PC-9 (cell line): ENCODE data around the gene LIN9. TPM values are rescaled to one million over a fixed set of nuclear protein-coding genes. Genes with fewer than 3 reads are reported as not detected.

Experiments
- BruUV-seq: library from RNA; stranded (reverse); fragments of 400-500 nt; replicated peaks from 2 replicates; lab custom pipeline; 2021; lab: Mats Ljungman, UMichigan
- CTCF ChIA-PET: fragments of 300-600 bp; sonication (Branson Sonifier 250); formaldehyde crosslinking; loops from one replicate; lab custom pipeline; 2022; ENCODE audit warnings: antibody characterized with exemption; lab: Charles Lee
- POLR2A ChIA-PET: fragments of 300-600 bp; sonication (Branson Sonifier 250); formaldehyde crosslinking; loops from one replicate; lab custom pipeline; 2022; ENCODE audit warnings: antibody characterized with exemption; ENCODE audit not compliant: unreplicated experiment; lab: Charles Lee
- DNase-seq, 2 experiments: peaks; one replicate each; pipeline versions ENCODE4 v3.0.0 to v3.0.0-alpha.2; 2015 to 2022; ENCODE audit warnings: mixed read lengths in 1 of 2
- H2AFZ ChIP-seq: fragments of 200-600 bp; sonication (generic); 2 replicates; pipeline ENCODE4 v1.8.1; 2017; ENCODE audit warnings: antibody characterized with exemption
- H3F3A ChIP-seq: fragments of 200-600 bp; sonication (generic); 2 replicates; pipeline ENCODE4 v1.8.1; 2017; ENCODE audit warnings: antibody characterized with exemption, mild to moderate bottlenecking, low read depth; ENCODE audit not compliant: insufficient read depth
- H3K27ac ChIP-seq: fragments of 200-600 bp; sonication (generic); 2 replicates; pipeline ENCODE4 v1.6.1; 2016; ENCODE audit warnings: mixed run types
- H3K27me3 ChIP-seq: fragments of 200-600 bp; sonication (generic); 2 replicates; pipeline ENCODE4 v1.6.1; 2016; ENCODE audit warnings: low read depth, mixed run types; ENCODE audit not compliant: insufficient read depth
- H3K36me3 ChIP-seq: fragments of 200-600 bp; sonication (generic); 2 replicates; pipeline ENCODE4 v1.6.1; 2016; ENCODE audit warnings: low read depth, mixed run types
- H3K4me1 ChIP-seq: fragments of 200-600 bp; sonication (generic); replicated peaks from 2 replicates; pipeline ENCODE4 v1.6.1; 2016; ENCODE audit warnings: mixed run types; ENCODE audit not compliant: insufficient read depth
- H3K4me2 ChIP-seq: fragments of 200-600 bp; sonication (generic); 2 replicates; pipeline ENCODE4 v1.6.1; 2017; ENCODE audit warnings: mixed run types
- H3K4me3 ChIP-seq: fragments of 200-600 bp; sonication (generic); 2 replicates; pipeline ENCODE4 v1.6.1; 2016; ENCODE audit warnings: mixed run types
- H3K79me2 ChIP-seq: fragments of 200-600 bp; sonication (generic); 2 replicates; pipeline ENCODE4 v1.6.1; 2017; ENCODE audit warnings: low read depth, mixed run types
- H3K9me2 ChIP-seq: fragments of 200-600 bp; sonication (generic); 2 replicates; pipeline ENCODE4 v1.8.1; 2017; ENCODE audit warnings: mild to moderate bottlenecking; ENCODE audit not compliant: insufficient read depth
- H3K9me3 ChIP-seq: fragments of 200-600 bp; sonication (generic); 2 replicates; pipeline ENCODE4 v1.8.1; 2016; ENCODE audit warnings: low read depth; ENCODE audit not compliant: insufficient read depth
- H4K20me1 ChIP-seq: fragments of 200-600 bp; sonication (generic); 2 replicates; pipeline ENCODE4 v1.8.1; 2017; ENCODE audit not compliant: insufficient read depth
- CTCF ChIP-seq: fragments of 200-600 bp; sonication (generic); conservative IDR thresholded peaks from 2 replicates; pipeline ENCODE4 v1.6.1; 2017; ENCODE audit warnings: mixed run types, antibody characterized with exemption, mild to moderate bottlenecking, moderate library complexity
- EZH2 ChIP-seq: fragments of 200-600 bp; sonication (generic); IDR thresholded peaks from 2 replicates; pipeline ENCODE4 v1.8.0; 2017; ENCODE audit warnings: antibody characterized with exemption, low read depth
- intact Hi-C: fragments of 100-400 bp; cut with micrococcal nuclease; formaldehyde crosslinking; loops from one replicate; pipeline ENCODE4 v1.10.0; 2022; ENCODE audit not compliant: unreplicated experiment
- total RNA-seq: library from RNA; stranded (reverse); gene quantifications from 2 replicates; pipeline ENCODE4 v1.2.3, GENCODE V29; 2021

The LIN9 gene
- total RNA-seq, 1 experiment from 2014 or later = 12.1 TPM

GRCh38 chr1:226222686-226223085, 86.3 kb downstream of the LIN9 start:
- Histone ChIP-seq H3F3A (peaks cover 5% of the 10 kb centered on the region; the same call in 1 of the 2 replicates), H3K27me3 (no peaks in the 10 kb centered on the region), H3K4me3 (no peak overlapping the region), H3K9me2 (no peaks in the 10 kb centered on the region), H3K9me3 (no peaks in the 10 kb centered on the region), H3K79me2 (no peaks in the 10 kb centered on the region), H3K4me1 (no peaks in the 10 kb centered on the region), H4K20me1 (no peaks in the 10 kb centered on the region), H2AFZ (no peak overlapping the region), H3K36me3 (no peaks in the 10 kb centered on the region), H3K27ac (no peak overlapping the region), H3K4me2 (no peak overlapping the region)
- ChIA-PET POLR2A (no interaction called here), CTCF (interaction anchor here (0.7 kb wide), 1 partner anchor 123 kb away, joined by 3 read pairs; no protein-coding TSS in a partner anchor)
- intact Hi-C loops = no loop called here
- no TSS peak for BruUV-seq
- no peak for DNase-seq
- TF ChIP-seq EZH2 = no peak
- TF ChIP-seq CTCF = no peak

GRCh38 chr1:226220473-226221189, 88.3 kb downstream of the LIN9 start:
- Histone ChIP-seq H3K27me3 (no peaks in the 10 kb centered on the region), H3K27ac (no peak overlapping the region), H3K4me1 (no peaks in the 10 kb centered on the region), H4K20me1 (no peaks in the 10 kb centered on the region), H3K4me3 (no peak overlapping the region), H3K36me3 (no peaks in the 10 kb centered on the region), H3K9me3 (no peaks in the 10 kb centered on the region), H3F3A (peaks cover 5% of the 10 kb centered on the region; the same call in 1 of the 2 replicates), H2AFZ (no peak overlapping the region; the same call in 1 of the 2 replicates), H3K79me2 (no peaks in the 10 kb centered on the region), H3K4me2 (no peak overlapping the region), H3K9me2 (no peaks in the 10 kb centered on the region)
- intact Hi-C loops = no loop called here
- no peak for DNase-seq
- TF ChIP-seq CTCF = no peak
- no peak for TF ChIP-seq EZH2
- ChIA-PET POLR2A (no interaction called here), CTCF (no interaction called here)
- BruUV-seq = no TSS peak

GRCh38 chr1:226217273-226217672, 91.7 kb downstream of the LIN9 start:
- DNase-seq = no peak
- BruUV-seq = no TSS peak
- H3K4me3 ChIP-seq = no peak overlapping the region
- no peaks in the 10 kb centered on the region for H3K4me1 ChIP-seq
- no peaks in the 10 kb centered on the region for H3K79me2 ChIP-seq
- H3K4me2 ChIP-seq = no peak overlapping the region
- H3K36me3 ChIP-seq = no peaks in the 10 kb centered on the region
- H3F3A ChIP-seq = no peaks in the 10 kb centered on the region
- H3K27me3 ChIP-seq = no peaks in the 10 kb centered on the region
- H3K9me3 ChIP-seq = no peaks in the 10 kb centered on the region
- H4K20me1 ChIP-seq = no peaks in the 10 kb centered on the region
- H2AFZ ChIP-seq = no peak overlapping the region
- POLR2A ChIA-PET = no interaction called here
- no peaks in the 10 kb centered on the region for H3K9me2 ChIP-seq
- CTCF ChIA-PET = no interaction called here
- intact Hi-C loops = no loop called here
- no peak for TF ChIP-seq EZH2
- no peak overlapping the region for H3K27ac ChIP-seq
